ENCODE data around the gene EIF4A3. TPM values are rescaled to one million over a fixed set of nuclear protein-coding genes. Genes with fewer than 3 reads are reported as not detected.
A peak's percentile ranks its signal among the peaks of the same experiment; 100 is the strongest.

Gene EIF4A3
- polyA plus RNA-seq (2011; rRNA removed) (96.1 and 103 TPM in 2 replicates), polyA minus RNA-seq (2011; rRNA and poly(A)+ RNA removed) (61.7 and 66.0 TPM in 2 replicates)

GRCh38 chr17:80147035-80147822 lies at the start of gene EIF4A3:
Gene EIF4A3 (minus strand): TSS chr17:80147128. CDS start chr17:80146961, 167 bp downstream.
- TF ChIP-seq CTCF (IDR thresholded peaks at IDR 0.05; ENCODE audit: low read depth, low read length) = no peak
- peaks cover under 1% of the 10 kb centered on the region for H3K9me3 ChIP-seq (ENCODE audit: control insufficient read depth, insufficient read depth, low read length)
- ChIA-PET POLR2A (interaction anchor here (0.6 to 0.9 kb wide), 3 partner anchors 56 to 1400 kb away, joined by 3 read pairs; no protein-coding TSS in a partner anchor), CTCF (interaction anchor here (1.4 kb wide), 1 partner anchor 139 kb away, joined by 5 read pairs; no protein-coding TSS in a partner anchor)
- no peaks in the 10 kb centered on the region for H3K27me3 ChIP-seq (ENCODE audit: control insufficient read depth, insufficient read depth, low read length)
- H3K4me3 ChIP-seq (ENCODE audit: low read depth, low read length) = peak within 1 kb of the TSS; percentile 96
- DNase-seq (ENCODE audit: low read depth, low spot score) = peak; percentile 98
- H3K27ac ChIP-seq (ENCODE audit: low read depth, low read length) = peak within 1 kb of the TSS; percentile 77

- TF ChIP-seq CTCF (IDR thresholded peaks at IDR 0.05; ENCODE audit: low read depth, low read length) = no peak
- Histone ChIP-seq H3K4me3 (ENCODE audit: low read depth, low read length) (no peak overlapping the region), H3K27me3 (ENCODE audit: control insufficient read depth, insufficient read depth, low read length) (peaks cover 15% of the 10 kb centered on the region), H3K9me3 (ENCODE audit: control insufficient read depth, insufficient read depth, low read length) (peaks cover 12% of the 10 kb centered on the region; the same call in 1 of the 2 replicates), H3K27ac (ENCODE audit: low read depth, low read length) (no peak overlapping the region)
- ChIA-PET CTCF (interaction anchor here (0.8 to 1.1 kb wide), 4 partner anchors 9 to 111 kb away, joined by 3 read pairs; no protein-coding TSS in a partner anchor), POLR2A (interaction anchor here (0.6 kb wide), 1 partner anchor 11 kb away, joined by 4 read pairs; no protein-coding TSS in a partner anchor)
- no peak for DNase-seq (ENCODE audit: low read depth, low spot score)
These were observed 49.7 kb upstream of the EIF4A3 start for GRCh38 chr17:80196652-80197051.

GRCh38 chr17:80195671-80196529 lies 49.0 kb upstream of the EIF4A3 start:
- peak; percentile 90 for TF ChIP-seq CTCF (IDR thresholded peaks at IDR 0.05; ENCODE audit: low read depth, low read length)
- Histone ChIP-seq H3K27me3 (ENCODE audit: control insufficient read depth, insufficient read depth, low read length) (peaks cover 19% of the 10 kb centered on the region), H3K9me3 (ENCODE audit: control insufficient read depth, insufficient read depth, low read length) (peaks cover 12% of the 10 kb centered on the region; the same call in 1 of the 2 replicates), H3K27ac (ENCODE audit: low read depth, low read length) (no peak overlapping the region), H3K4me3 (ENCODE audit: low read depth, low read length) (no peak overlapping the region)
- ChIA-PET CTCF (interaction anchor here (0.6 to 1.1 kb wide), 6 partner anchors 9 to 112 kb away, joined by 3 to 7 read pairs (median 3); no protein-coding TSS in a partner anchor), POLR2A (no interaction called here)
- DNase-seq (ENCODE audit: low read depth, low spot score) = no peak

- no peak for DNase-seq (ENCODE audit: low read depth, low spot score)
- no peak for TF ChIP-seq CTCF (IDR thresholded peaks at IDR 0.05; ENCODE audit: low read depth, low read length)
- no peak overlapping the region for H3K27ac ChIP-seq (ENCODE audit: low read depth, low read length)
- CTCF ChIA-PET = interaction anchor here (0.7 to 0.9 kb wide), 2 partner anchors 10 to 23 kb away, joined by 3 read pairs; no protein-coding TSS in a partner anchor
- H3K9me3 ChIP-seq (ENCODE audit: control insufficient read depth, insufficient read depth, low read length) = peaks cover 12% of the 10 kb centered on the region; the same call in 1 of the 2 replicates
- POLR2A ChIA-PET = no interaction called here
- no peak overlapping the region for H3K4me3 ChIP-seq (ENCODE audit: low read depth, low read length)
- peaks cover 19% of the 10 kb centered on the region for H3K27me3 ChIP-seq (ENCODE audit: control insufficient read depth, insufficient read depth, low read length)
These were observed 48.2 kb upstream of the EIF4A3 start for GRCh38 chr17:80195141-80195540.
